Measurements from ENCODE around the gene CD8B2.
"Not testable (repeated sequence)": the region's sequence is repeated elsewhere in the genome, so short reads cannot be mapped to it uniquely, and the experiment has no call there.

CD8B2 gene

DNA sequence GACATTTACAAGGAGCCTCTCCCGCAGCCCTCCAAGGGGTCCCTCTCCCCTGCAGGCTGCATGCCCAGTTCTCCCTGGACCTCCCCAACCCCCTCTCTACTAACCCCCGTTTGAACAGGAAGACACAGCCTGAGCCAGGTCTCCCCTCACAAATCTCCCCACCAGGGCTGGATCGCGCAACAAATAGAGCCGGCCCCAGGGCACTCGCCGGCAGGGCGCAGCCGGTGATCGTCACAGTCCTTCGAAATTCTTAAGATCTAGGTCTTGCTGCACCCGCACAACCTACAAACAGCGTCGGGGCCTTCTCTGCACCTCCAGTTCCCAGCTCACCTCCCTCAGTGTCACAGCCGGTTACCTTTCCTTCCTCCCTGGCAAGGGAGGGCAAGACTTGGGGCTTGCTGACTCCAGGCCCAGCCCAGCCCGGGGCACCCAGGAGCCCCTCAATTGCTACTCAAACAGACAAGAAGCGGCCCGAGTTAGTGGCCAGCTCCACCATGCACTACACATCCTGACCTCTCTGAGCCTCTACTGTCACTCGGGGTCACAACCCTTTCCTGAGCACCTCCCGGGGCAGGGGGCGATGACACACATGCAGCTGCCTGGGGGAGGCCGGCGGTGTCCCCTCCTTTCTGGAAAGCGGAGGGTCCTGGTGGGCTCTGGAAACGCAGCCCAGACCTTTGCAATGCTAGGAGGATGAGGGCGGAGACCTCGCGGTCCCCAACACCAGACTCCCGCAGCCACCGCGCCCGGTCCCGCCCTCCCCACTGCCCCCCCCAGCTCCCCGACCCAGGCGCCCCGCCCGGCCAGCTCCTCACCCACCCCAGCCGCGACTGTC, at the start of gene CD8B2:
TSS of gene CD8B2 (plus strand) at position 814 of the 835 bp plus-strand sequence. CDS start 63 bp downstream, outside the sequence.
- not testable (repeated sequence) for DNase-seq (ENCODE audit: low read depth)

DNA sequence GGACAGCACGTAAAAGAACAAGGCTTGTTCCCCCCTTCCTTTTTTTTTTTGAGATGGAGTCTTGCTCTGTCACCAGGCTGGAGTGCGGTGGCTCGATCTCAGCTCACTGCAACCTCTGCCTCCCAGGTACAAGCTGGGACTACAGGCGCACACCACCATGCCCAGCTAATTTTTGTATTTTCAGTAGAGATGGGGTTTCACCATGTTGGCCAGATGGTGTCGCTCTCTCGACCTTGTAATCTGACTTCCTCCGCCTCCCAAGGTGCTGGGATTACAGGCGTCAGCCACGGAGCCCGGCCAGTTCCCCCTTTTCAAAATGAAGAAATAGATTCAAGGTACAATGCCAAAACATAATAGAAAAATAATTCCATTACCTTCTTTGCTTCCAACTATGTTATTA, 25.3 kb upstream of the CD8B2 start:
- not testable (repeated sequence) for DNase-seq (ENCODE audit: low read depth)

DNA sequence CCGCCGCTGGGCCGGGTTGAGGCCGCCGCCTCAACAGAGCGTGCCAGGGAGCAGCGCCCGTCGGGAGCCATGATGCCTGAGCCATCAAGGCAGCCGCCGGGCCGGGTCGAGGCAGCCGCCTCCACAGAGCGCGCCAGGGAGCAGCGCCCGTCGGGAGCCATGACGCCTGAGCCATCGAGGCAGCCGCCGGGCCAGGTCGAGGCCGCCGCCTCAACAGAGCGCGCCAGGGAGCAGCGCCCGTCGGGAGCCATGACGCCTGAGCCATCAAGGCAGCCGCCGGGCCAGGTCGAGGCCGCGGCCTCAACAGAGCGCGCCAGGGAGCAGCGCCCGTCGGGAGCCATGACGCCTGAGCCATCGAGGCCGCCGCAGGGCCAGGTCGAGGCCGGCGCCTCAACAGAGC, 19.6 kb upstream of the CD8B2 start:
- not testable (repeated sequence) for DNase-seq (ENCODE audit: low read depth)

DNA sequence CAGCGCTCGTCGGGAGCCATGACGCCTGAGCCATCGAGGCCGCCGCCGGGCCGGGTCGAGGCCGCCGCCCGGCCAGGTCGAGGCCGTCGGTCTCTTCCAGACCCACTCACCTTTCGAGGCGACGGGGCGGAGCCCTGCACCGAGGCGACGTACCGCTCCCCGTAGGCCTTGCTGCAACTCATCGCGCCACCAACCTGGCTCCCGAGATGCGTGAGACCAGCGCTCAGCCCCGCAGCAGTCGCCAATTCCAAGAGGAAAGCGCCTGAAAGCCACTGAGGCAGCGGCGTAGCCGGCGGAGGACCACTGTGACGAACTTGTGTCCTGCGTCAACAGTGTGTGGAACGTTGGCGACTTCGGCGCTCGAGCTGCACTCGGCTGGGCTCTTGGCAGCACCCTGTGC, 19.1 kb upstream of the CD8B2 start, which contains the start of gene RGPD3:
TSS of gene RGPD3 (minus strand) at position 307 of the 400 bp plus-strand sequence. CDS start at position 182, 125 bp downstream.
- DNase-seq (ENCODE audit: low read depth), result not testable (repeated sequence)

DNA sequence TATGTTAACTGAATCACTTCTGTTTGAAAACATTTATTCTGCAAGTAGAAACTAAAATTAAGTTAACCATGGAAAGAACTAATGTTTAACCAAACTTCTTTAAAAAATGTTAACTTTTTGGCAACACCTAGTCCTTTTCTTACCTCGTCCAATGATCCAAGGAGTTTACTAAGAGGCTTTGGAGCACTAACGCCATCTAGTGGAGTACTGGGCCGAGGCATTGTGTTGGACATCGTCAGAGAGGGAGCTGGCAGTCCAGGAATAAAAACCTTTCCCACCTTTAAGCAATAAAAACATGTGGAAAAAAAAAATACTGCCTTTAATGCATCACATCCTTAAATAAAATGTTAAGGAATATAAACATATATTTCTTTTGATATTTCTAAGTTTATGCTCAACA, 16.5 kb upstream of the CD8B2 start:
- not testable (repeated sequence) for DNase-seq (ENCODE audit: low read depth)

DNA sequence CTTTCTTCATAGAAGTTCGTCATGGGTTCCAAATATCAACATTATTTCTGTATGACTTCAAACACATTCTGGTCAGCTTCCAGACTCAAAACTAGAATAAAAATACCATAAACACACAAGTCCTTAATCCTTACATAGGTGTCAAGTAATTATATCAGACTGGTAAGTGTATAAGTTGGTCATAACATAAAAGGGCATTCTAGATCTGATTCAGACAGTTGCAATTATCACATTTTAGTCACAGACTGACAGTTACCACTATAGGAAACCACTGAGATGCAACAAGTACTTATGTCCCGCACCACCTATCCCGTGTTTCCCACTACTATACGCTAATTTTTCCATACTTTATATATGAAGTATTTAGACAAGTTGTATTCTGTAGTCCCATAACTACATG, 9.5 kb upstream of the CD8B2 start:
- not testable (repeated sequence) for DNase-seq (ENCODE audit: low read depth)

DNA sequence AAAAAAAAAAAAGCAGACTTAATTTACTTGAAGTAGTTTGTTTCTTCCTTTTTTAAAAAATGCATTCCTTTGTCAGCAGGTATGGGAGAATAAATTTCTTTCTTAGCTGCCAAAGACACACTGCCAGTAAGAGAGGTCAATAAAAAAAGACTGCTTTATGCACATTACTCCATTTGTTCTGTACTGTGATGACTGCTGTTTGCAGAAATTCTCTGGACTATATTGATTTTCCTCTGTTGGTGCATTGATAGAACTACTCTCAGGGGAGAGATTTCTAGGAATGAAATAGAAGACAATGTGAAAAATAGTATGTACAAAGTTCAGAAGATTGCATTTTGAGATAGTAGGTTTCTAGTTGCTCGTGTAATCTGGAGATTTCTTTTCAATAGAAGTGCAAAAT, 7.6 kb upstream of the CD8B2 start:
- not testable (repeated sequence) for DNase-seq (ENCODE audit: low read depth)

DNA sequence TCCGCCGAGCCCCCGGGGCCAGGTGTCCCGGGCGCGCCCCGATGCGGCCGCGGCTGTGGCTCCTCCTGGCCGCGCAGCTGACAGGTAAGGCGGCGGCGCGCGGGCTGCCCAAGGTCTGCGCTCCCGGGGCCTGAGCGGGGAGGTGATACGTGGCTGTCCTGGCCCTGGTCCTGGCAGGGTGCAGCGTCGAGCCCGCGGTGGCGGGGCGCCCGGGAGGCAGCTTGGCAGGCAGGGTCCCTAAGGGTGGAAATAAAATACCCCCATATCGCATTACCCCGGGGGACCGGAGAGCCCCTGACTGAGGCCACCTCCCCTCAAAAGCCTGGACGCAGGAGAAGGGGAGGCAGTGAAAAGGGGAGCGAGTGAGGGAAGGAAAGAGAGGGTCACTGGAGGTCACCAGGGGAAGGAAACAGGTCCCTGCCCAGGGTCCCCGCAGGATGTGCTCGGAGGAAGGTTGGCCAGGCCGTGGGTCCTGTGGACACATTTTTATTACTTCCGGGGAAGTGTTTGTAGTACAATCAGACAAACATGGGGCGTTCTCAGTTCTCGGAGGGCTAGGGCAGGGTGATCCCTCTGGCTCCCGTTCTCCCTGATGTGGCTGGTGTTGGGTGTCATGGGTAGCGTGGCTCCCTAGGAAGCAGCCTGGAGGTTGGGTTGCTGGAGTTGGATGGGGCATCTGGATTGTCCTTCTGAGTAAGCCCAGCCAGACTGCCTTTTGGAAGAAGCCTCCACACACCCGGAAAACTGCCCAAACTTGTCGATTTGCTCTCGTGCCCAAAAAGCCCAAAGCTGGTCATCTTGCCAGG, 425 bp downstream of the CD8B2 start:
- not testable (repeated sequence) for DNase-seq (ENCODE audit: low read depth)

DNA sequence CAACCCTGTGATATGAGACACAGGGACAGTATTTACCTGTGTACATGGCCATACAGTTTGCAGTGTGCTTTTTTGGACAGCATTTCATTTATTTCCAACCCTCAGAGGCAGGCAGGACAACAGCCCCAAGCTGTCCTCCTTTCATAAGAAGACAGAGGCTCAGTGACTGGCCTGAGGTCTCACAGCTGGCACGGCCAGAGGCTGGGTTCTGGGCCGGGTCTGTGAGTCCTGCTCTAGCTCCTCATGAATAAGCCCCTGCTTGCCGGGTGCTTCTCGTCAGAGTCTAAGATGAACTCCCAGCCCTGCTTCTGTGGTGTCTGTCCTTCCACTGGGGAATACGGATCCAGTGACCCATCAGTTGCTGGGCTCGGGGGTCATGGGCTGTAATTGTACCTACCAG, 2.5 kb downstream of the CD8B2 start:
- not testable (repeated sequence) for DNase-seq (ENCODE audit: low read depth)

DNA sequence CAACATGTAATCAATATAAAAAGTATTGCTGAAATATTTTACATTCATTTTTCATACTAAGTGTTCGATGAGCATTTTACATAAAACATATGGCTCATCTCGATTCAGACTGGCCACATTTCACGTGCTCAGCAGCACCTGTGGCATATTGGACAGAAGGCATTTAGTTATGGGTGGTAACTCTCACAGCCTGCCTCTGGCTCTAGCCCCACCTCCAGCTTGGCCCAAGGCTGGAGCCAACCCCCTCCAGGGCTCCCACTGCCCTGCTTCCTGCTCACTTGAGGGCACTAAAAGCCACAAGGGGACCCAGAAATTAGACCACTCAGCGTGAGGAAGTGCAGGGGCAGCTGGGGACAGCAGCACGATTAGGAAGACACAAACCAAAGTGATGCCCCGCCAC, 5.2 kb downstream of the CD8B2 start:
- not testable (repeated sequence) for DNase-seq (ENCODE audit: low read depth)

DNA sequence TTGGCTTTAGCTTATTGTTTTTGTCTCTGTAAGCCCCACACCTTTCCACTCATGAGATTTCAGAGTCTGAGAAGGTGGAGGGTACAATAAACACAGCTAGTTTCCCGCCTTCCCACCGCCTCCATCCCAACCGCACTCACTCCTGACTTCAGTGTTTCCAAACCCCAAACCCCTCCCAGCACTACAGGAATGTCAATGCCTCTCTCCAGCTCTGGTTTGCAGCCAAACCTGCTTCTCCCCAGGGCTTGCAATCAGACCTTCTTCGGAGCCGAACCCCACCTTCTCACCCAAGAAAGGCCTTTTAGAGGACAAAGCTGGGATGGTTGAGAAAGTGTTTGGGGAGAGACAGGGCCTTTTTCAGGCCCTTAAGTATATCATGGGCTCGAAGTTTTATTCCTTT, 5.7 kb downstream of the CD8B2 start:
- DNase-seq (ENCODE audit: low read depth), result not testable (repeated sequence)

DNA sequence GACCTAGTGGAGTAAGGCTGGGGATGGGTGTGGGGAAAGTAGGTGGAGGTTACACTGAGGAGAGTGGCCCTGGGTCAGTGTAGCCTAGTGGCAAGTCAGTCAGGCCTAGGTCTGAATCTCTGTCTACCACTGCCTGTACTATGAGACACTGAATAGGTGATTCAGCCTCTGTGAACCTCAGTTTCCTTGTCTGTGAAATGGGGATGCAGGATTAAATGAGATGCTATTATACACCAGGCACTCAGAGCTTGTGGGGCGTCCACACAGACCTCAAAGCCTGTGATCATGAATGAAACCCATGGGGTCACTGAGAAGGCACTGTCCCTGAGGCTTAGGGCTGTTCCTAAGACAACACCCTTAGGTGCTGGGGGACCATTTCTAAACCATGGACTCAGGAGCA, 11.4 kb downstream of the CD8B2 start:
- not testable (repeated sequence) for DNase-seq (ENCODE audit: low read depth)

DNA sequence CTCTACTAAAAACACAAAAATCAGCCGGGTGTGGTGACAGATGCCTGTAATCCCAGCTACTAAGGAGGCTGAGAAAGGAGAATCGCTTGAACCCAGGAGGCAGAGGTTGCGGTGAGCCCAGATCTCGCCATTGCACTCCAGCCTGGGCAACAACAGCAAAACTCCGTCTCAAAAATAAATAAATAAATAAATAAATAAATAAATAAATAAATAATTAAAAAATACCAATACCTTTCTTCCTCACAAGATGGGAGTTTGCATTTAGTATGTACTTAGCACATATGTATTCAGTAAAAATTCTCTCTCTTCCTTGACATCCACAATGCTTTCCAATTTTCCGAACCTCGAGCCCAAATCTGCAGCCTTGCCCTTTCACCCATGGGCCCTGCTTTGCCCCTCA, 13.2 kb downstream of the CD8B2 start:
- not testable (repeated sequence) for DNase-seq (ENCODE audit: low read depth)

DNA sequence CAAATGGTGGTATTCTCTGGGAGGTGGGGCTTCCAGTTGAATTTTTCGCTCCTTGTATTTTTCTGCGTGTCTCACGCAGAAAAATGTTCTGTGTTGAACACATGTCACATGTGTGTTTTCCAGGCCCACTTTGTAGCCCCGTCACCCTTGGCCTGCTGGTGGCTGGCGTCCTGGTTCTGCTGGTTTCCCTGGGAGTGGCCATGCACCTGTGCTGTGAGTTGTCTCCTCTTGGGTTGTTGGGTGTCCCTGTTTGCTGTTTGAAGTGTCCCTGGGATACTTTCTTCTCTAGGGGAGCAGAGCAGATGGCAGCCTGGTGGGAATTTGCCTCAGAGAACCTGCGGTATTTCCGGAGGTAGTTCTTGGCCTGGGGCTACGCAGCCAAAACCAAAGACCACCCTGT, 15.2 kb downstream of the CD8B2 start:
- DNase-seq (ENCODE audit: low read depth), result not testable (repeated sequence)

DNA sequence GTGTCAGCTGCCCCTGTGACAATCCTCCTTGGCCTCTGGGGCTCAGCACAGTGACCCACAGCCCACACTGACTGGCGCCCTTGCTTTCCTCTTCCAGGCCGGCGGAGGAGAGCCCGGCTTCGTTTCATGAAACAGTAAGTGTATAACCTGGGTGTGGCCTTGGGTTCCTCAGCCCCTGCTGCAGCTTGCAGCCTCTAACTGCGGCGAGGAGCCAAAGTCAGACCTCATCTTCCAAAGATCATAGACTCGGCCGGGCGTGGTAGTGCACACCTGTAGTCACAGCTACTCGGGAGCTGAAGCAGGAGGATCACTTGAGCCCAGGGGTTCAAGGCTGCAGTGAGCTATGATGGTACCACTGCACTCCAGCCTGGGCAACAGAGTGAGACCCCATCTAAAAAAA, 17.0 kb downstream of the CD8B2 start:
- DNase-seq (ENCODE audit: low read depth), result not testable (repeated sequence)

DNA sequence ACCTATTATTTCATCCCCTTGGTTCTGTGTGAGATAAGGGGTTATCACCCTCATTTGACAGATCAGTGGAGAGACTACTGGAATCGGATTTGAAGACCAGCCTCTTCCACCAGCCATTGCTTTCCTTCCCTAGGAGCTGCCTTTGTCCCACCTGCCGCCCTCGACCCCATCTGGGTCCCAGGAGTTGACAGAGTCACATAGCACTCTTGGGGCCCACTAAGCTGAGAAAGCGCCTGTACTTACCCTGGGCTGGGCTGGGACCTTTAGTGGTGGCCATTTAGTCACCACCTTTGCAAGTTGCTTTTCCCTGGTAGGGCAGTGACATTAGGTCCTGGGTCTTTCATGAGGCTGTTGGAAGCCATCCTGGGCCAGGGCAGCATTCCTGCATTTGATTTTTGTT, 17.6 kb downstream of the CD8B2 start:
- not testable (repeated sequence) for DNase-seq (ENCODE audit: low read depth)

DNA sequence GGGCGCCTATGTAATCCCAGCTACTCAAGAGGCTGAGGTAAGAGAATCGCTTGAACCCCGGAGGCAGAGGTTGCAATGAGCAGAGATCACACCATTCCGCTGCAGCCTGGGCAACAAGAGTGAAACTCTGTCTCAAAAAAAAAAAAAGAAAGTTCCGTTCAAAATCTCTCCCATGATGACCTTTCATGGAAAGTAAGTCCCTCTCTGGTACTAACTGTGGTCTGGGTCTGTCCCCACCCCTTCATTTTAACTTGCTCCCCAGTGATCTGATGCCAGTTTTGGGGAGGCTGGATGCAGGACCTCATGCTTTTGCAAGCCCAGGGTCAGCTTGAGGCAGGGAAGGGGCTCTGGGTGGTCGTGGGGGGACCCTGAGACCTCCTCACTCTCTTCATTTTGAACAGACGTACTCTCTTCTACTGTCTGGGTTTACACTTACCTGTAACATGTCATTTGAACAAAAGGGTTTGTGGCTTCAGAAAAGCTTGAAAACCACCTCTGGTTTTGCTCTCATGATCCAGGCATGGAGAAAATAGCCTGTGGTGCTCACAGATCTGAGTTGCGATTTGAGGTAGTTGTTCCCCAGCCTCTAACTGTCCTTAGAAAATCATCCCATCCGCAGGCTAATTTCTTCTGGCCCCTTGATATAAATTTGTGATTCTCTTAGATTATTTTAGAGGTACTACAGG, 19.0 kb downstream of the CD8B2 start:
- DNase-seq (ENCODE audit: low read depth), result not testable (repeated sequence)

DNA sequence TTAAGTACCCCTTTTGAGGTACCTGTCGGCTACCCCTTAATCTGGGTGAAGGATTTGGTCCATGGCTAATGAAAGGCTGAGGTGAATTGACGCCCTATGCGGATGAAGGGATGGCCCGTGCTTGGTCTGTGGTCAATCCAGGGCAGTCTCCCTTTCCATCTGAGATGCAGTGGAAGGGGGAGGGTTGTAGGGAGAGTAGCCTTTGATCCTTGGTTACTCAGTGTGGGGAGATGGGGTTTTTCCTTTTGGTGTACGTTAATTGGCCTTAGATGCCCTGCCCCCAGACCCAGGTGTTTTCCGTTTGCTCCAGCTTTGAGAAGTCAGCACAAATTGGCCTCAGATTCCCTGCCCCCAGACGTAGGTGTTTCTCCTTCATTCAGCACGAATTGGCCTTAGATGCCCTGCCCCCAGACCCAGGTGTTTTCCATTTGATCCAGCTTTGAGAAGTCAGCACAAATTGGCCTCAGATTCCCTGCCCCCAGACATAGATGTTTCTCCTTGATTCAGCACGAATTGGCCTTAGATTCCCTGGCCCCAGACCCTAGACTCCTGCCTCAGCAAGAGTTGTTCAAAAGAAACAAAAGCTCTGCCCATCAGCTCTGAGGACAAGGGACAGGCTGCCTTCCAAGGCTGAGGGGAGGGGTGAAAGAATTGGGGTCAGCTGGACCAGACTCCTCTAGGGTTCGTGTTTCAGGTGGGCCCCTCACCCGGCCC, 21.7 kb downstream of the CD8B2 start:
- not testable (repeated sequence) for DNase-seq (ENCODE audit: low read depth)

DNA sequence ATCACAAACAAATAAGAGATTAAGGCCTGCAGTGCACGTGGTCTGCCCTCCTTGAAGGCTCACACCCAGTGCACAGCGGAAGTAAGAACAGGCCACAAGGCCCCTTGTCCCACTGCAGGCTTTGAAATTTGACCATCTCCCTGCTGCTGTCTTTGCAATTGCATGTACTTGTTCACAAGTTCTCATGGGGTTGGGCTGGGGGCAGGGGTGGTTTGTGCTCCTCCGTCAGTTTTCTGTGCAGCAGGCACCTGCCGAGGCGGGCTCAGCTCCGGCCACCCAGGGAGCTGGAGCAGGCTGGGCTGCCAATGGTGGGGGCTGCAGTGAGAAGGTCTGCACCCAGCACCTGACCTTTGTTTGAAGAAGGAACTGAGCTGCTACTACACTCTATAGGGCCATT, 22.2 kb downstream of the CD8B2 start:
- DNase-seq (ENCODE audit: low read depth), result not testable (repeated sequence)

DNA sequence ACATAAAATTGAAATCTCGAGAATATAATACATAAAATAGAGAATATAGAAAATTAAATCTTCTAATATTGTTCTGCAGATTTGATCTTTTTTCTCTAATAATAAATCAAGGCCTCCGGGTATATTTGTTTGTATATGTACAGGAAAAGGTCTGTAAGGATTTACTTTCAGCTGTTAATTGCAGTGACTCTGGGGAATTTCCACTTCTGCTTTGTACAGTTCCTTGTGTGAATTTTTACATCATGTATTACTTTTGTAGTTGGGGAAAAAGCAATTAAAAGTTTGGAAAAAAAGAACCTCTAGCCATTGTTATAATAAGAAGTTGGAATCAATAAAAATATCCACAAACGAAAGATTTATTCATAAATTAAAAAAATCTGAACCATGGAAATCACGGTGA, 23.6 kb downstream of the CD8B2 start:
- not testable (repeated sequence) for DNase-seq (ENCODE audit: low read depth)

DNA sequence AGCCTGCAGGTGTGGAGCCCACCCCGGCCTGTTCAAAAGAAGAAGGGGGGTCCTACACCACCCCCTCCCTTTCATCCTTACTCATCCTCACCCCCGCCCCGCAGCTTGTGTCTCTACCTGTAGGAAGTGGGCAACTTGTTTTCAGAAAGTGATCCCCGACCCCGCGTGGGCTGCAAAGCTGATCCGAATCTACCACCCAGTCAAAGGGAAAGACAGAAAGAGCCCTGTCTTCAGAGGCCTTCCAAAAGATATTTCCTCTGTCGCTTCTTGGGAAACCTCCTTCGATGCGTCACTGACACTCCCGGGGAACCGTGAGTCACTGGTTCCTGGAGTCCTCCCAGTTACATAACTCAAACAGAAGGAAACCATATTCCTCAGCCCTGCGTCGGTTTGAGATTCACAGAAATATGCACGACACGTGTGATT, 24.3 kb downstream of the CD8B2 start:
- DNase-seq (ENCODE audit: low read depth), result peak; percentile 63
